GM18867 (cell line): ENCODE measurements around the gene GFPT1.
"Not testable (repeated sequence)": the region's sequence is repeated elsewhere in the genome, so short reads cannot be mapped to it uniquely, and the experiment has no call there.

Experiments
- ATAC-seq: cut with Tn5 transposase; IDR thresholded peaks from one replicate; pipeline ENCODE4 v1.9.1; 2021; ENCODE audit warnings: mild to moderate bottlenecking, moderate library complexity; ENCODE audit not compliant: unreplicated experiment

Gene GFPT1

DNA sequence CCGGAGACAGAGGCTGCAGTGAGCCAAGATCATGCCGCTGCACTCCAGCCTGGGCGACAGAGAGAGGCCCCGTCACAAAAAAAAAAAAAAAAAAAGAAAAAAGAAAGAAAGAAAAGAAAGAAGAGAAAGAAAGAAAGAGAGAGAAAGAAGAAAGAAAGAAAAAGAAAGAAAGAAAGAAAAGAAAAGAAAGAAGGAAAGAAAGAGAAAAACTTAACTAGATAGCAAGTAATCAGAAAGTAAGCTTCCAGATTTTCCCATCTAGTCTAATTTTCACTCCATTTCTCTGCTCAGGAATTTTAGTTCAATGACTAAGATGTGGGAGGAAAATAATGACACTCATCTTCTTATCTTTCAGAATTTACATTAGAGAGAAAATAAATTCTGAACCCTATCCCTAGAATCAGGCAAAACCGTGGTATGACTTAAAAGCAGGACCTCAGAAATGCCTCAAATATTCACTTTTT, 2.4 kb downstream of the GFPT1 start:
- ATAC-seq, result no peak

DNA sequence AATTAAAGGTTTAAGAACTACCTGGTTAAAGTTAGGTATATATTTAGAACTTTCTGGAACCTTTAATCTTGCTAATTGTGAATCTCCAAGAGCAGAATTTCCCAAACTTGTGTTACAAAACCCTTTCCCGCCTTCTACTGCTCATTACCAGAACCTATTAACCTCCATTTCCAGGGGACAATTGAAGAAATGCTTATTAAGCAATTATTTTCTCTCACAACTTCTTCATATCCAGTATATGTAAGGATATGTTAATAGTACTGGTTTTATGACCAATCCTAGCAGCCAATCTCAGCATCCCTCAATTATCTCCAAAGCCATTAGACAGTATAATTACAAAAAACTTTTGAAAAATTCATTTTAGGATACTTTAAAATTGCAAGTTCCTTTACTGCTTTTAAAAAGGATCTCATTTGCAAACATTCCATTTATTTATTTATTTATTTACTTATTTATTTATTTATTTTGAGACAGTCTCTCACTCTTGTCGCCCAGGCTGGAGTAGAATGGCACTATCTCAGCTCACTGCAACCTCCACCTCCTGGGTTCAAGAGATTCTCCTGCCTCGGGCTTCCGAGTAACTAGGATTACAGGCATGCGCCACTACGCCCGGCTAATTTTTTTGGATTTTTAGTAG, 3.7 kb downstream of the GFPT1 start:
- no peak for ATAC-seq

DNA sequence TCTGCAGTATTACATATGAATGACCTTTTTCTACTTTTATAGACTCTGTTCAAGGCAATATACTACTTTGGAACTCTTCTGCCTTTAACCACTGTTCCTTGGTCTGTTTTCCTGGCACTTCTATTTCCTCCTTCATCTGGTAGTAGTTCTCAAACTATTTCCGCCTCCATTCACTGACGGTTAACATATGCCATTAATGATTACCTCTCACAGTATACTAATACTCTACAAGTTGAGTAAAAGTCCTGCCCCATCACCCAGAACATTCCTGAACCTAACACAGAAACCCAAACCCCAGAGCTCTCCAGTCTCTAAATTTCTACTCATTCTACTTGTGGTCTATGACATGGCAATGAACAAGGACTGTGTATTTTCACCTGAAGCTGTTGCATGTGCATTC, 4.5 kb downstream of the GFPT1 start:
- no peak for ATAC-seq

DNA sequence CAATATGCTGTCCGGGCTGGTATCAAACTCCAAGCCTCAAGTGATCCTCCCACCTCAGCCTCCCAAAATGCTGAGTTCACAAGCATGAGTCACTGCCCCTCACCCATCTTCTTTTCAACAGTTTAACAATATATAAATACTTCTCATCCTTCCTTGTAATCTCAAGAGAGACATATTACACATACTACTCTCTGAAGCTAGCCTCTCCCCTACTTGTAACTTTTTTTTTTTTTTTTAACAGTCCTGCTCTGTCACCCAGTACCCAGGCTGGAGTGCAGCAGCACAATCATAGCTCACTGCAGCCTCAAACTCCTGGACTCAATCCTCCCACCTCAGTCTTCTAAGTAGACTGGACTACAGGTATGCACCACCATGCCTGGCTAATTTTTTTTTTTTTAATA, 5.7 kb downstream of the GFPT1 start:
- ATAC-seq, result no peak

DNA sequence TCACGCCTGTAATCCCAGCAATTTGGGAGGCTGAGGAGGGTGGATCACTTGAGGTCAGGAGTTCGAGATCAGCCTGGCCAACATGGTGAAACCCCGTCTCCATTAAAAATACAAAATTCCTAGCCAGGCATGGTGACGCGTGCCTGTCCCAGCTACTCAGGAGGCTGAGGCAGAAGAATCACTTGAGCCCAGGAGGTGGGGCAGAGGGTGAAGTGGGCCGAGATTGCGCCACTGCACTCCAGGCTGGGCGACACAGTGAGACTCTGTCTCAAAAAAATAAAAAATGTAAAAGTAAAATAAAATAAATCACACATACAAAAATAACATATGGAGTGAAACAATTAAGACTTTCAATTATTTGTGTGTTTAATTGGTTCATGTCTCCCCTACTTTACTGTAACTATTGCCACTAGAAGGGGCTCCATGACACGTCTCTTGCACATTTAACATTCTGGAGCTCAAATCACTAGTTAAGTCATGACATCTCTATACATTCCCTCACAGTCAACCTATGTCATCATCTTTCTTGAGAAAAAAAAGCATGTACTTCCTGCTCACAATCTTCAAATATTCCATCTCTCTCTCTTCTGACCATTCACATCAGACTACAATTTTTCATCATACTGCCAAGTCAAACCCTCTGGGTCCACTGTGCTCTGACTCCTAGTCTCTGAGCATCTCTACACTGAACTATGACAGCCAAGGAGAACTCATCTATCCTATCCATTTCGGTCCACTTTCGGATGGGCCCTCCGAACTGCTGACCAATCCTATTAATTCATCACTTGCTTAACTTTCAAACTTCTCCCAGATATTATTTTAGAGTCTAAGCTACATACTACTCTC, 6.7 kb downstream of the GFPT1 start:
- no peak for ATAC-seq

DNA sequence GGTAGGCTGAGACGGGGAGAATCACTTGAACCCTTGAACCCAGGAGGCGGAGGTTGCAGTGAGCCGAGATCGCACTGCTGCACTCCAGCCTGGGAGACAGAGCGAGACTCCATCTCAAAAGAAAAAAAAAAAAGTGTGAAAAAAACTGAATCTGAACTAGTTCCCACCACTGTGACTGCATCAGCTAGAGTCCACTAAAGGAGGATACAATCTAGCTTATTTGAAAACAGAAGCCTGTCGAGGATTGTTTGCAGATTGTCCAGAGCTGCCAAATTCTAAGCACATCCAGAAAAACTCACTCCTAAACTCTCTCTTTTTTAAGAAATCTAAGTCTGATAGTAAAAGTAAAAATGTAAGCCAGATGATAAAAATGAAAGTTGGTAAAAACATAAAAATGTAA, 10.6 kb downstream of the GFPT1 start:
- ATAC-seq, result no peak

DNA sequence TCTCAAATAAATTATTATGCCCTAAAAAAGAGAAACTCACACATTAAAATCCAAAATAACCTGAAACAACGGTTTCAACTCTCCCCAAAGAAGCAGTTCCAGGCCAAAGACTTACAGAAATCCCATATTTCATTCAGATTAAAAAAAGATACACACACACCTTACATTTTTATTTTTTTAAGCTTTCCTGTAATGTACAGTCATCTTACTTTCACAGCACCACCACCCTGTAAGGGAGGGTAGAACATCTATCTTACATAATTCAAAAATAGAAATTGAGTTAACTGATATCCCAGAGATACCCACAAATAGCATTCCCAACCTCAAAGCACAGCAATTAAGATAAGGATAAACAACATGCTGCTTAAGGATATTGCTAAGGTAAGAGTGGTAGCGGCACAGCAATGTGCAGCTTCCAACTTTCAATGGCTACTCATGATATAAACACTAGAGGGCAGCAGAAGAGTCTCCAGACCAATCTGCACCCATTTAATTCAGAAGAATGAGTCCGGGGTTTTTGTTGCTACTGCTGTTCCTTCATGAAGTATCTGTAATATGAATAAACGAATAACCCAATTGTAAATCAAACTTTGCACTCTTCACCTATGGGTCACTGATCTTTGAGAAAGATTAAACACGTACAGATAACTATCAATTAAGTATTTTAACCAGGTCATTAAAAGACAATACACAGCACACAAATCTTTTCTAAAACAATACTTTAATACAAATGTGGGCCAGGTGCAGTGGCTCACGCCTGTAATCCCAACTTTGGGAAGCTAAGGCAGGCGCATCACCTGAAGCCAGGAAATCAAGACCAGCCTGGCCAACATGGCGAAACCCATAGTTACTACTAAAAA, 11.3 kb downstream of the GFPT1 start:
- ATAC-seq, result no peak

DNA sequence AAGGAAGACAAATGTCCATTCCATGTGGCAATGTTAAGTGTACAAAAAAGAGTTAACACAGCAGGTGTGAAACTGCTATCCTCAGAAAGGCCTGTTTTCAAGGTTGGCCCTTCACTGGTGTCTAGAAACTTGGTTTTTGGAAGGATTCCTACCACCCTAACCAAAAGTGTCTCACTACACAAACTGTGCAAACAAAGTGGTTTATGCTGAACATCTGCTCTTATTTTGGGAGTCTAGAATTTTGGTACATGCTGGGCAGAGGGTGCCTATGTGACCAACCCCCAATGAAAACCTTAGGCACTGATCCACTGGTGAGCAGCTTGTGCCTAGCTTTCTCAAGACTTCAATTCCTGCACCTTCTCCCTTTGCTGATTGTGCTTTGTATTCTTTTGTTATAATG, 14.3 kb downstream of the GFPT1 start:
- no peak for ATAC-seq

DNA sequence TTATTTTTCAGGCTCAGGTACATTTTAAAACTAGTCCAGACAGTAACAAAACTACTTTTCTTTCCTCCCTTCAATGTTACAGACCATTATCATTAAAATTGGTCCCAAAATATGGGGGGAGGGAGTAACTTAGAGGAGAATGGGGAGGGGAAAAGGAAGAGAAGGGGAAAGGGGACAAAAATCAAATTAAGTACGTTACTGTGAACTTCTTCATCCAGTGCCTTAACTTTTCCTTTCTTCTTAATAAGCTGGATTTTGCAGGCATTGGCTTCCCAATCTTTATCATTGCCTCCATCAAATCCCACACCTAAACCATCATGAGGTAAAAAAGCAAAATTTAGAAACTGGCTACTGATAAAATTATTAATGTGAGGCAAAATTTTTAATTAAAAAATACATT, 17.2 kb downstream of the GFPT1 start:
- no peak for ATAC-seq

DNA sequence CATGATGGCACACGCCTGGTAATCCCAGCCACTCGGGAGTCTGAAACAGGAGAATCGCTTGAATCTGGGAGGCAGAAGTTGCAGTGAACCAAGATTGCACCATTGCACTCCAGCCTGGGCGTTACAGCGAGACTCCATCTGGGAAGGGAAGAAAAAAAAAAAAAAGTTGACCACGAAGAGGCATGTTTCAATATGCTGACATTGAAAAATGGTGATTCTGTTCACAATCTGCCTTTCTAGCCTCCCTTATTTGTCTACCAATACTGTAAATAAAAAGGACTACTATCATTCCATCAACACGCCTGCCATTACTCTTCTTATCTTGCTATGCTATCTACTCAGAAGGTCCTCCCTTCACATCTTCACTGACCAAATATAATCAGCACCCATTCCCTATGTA, 18.4 kb downstream of the GFPT1 start:
- ATAC-seq, result no peak

DNA sequence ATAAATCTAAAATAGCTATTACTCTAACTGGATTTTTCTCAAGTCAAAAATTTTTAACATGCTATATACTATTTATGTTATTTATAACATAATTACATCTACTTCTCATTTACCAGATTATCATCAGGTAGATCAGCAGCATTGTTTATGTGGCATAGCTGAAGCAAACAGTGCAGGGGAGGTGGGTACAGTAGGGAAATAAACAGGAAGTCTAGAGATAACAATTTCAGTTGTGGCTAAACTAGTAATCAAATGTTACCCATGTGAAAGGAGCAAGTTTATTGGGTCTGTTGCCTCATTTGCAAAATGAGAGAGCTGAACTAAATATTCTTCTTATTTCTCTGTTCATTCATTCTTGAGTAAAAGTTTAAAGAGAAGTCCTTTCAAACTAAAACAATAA, 27.7 kb downstream of the GFPT1 start:
- ATAC-seq, result no peak

DNA sequence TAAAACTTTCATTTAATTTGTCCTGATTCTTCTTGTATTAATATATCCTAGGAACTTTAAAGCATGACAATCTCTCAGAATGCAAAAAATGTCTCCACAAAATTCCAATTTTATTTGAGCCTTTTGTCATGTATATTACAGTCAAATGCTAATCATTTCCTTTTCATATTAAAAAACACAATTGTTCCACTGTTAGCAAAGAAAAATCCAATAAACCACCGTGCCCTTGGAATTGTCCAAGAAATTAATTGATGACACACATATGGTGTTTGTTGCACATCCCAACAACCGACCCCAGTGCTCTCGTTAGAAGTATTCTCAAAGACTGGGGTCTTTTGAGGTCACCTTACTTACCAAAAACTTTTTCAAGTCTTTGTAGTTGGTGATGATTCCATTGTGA, 28.1 kb downstream of the GFPT1 start:
- ATAC-seq, result no peak

DNA sequence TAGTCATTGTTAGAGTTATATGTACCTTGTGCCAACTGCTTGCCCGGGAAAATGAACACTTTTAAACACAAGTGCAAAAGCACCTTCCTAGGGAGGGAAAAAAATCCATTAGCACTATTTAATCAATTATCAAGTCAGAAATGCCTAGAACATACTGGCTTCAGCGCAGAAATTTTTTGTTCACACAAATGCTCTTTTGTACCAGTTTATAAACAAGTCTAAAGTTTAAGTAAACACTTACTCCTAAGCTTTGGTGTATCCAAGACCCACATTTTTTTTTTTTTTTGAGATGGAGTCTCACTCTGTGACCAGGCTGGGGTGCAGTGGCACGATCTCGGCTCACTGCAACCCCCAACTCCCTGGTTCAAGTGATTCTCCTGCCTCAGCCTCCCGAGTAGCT, 30.6 kb downstream of the GFPT1 start:
- ATAC-seq, result no peak

DNA sequence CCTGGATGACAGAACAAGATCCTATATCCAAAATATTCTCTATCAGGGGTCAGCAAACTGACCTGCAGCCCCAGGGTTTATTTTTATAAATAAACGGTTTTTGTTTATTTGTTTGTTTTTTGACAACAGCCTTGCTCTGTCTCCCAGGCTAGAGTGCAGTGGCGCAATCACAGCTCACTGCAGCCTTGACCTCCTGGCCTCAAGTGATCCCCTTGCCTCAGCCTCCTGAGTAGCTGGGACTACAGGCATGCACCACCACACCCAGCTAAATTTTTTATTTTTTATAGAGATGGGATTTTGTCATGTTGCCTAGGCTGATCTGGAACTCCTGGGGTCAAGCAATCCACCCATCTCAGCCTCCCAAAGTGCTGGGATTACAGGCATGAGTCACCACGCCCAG, 32.1 kb downstream of the GFPT1 start:
- ATAC-seq, result not testable (repeated sequence)

DNA sequence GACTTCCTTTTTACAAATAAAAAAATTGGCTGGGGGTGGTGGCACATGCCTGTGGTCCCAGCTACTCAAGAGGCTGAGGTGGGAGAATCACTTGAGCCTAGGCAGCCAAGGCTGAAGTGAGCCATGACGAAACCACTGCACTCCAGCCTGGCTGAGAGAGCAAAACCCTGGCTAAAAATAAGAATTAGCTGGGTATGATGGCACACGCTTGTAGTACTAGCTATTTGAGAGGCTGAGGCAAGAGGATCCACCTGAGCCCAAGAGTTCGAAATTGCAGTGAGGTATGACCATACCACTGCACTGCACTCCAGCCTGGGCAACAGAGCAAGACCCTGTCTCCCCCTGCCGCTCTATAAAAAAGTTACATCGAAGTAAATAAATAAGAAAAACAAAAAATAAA, 33.7 kb downstream of the GFPT1 start:
- ATAC-seq, result no peak

DNA sequence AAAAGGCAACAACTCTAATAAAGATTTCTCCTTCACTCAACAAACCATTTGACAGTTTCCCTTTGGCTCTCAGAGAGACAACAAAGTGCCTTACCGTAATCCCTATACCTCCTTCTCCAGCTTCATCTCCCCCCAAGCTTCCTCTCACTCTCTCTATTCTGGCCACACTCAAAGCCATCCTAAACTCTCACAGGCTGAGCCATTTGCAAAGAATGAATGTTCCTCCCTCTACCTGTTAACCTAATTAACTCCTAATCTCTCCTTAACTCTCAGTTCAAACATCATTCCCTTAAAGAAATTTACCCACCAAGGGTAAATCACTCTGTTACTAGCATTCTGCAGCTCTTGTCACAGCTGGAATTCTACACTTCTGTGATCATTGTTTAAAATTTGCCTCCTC, 38.2 kb downstream of the GFPT1 start:
- ATAC-seq, result no peak

DNA sequence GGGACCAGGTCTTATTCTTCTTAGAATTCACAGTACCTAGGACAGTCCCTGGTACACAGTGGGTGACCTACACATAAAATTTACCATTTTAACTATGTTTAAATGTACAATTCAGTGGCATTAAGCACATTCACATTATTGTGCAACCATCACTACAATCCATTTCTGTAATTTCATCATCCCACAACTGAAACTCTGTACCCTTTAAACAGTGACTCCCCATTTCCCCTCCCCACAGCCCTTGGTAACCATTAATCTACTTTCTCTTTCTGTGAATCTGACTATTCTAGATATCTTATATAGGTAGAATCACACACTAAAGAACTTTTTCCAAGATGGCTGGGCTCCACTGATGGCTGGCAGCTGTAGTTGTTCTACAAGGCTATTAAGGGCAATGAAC, 41.6 kb downstream of the GFPT1 start:
- no peak for ATAC-seq

DNA sequence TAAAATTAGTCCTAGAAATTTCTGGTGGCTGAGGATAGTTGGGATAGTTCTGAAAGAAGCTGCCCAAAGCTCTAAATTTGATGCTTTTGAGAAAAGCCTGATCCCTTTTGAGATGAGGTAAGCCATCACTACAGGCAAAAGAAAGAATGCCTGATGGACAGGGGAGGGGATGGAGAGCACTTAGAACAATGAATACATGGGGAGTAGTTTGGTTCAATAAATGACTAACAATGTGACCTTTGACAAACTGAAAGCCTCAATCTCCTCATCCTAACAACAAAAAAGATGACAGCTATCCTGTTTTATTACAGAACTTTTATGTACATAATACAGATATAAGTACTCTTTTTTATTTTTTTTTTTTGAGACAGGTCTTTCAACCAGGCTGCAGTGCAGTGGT, 42.7 kb downstream of the GFPT1 start:
- no peak for ATAC-seq

DNA sequence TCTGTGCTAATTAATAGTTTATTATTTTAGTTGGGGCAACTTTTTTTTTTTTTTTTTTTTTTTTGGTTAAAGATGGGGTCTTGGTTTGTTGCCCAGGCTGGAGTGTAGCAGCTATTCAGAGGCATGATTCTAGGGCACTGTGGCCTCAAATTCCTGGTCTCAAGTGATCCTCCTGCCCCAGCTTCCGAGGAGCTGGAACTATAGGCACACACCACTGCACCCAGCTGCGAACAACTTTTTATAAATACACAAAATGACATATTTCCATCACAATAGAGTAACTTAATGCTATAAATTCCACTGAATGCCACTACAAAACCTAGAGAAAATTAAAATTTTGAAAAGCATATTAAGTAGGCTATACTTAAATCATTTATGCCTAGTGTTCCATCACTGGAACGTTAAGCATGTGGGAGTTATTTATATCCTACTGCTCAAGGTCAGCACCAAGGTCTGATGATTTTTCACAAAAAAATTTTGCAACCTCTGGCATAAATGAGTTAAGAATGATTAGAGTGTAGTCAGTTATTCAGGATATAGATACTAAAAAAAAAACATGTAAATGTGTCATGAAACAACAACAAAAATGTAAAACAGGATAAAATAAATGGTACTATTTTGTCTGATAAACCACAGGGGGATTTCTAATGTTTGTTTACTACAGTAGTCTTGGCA, 46.8 kb downstream of the GFPT1 start:
- ATAC-seq, result no peak

DNA sequence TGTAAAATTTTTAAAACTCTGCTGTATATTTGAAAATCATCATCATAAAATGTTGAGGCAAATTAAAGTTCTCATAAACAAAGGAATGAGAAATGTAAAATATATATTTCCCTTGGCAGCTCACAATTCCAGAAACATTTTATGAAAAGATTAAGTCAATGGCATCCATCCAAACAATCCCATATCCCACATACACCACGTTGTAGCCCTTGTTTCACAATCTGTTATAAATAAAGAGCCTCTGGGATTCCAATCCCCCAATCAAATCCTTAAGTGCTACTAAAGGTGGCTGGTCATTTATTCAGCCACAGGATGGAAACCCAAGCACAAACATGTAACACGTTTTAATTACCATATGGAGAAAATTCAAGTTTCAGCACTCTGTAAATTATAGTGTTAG, 51.7 kb downstream of the GFPT1 start:
- no peak for ATAC-seq

DNA sequence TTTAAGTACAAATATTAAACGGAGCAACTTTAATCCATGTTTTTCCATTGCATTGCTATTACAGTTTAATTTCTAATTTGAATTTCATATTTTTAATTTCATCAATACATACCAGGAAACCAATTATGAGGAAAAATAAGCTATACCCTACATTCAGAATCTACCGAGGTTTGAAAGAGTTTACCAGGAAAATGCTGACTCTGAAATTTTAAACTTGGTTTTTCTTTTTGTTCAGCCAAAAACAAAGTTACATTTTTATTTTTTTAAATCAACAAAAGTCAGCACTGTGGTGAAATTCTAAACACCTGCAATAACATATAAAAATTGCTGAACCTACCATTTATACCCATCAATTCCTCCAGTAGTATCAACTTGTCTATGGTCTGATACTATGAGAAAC, 53.7 kb downstream of the GFPT1 start:
- ATAC-seq, result no peak
